ENCODE results near the gene DDX24. TPM values are rescaled to one million over a fixed set of nuclear protein-coding genes. Genes with fewer than 3 reads are reported as not detected.

The DDX24 gene
- total RNA-seq, 1 donor from 2014 or later = 206 TPM

GRCh38 chr14:94103554-94104150, 22.6 kb upstream of the DDX24 start:
- no peak overlapping the region for H3K27ac ChIP-seq (ENCODE audit: low read depth, low read length)
- no peak for FAIRE-seq

GRCh38 chr14:94102768-94103482, 21.9 kb upstream of the DDX24 start:
- Mint-ChIP-seq H3K27ac (ENCODE audit: unreplicated experiment) (no peak overlapping the region), H3K36me3 (ENCODE audit: low read depth, unreplicated experiment) (peaks cover 19% of the 10 kb centered on the region), H3K4me3 (ENCODE audit: unreplicated experiment) (no peak overlapping the region), H3K9me3 (ENCODE audit: unreplicated experiment) (no peaks in the 10 kb centered on the region), H3K27me3 (ENCODE audit: low read depth, unreplicated experiment) (no peaks in the 10 kb centered on the region), H3K4me1 (ENCODE audit: low read depth, unreplicated experiment) (peaks cover 20% of the 10 kb centered on the region)
- Histone ChIP-seq H3K79me2 (ENCODE audit: insufficient read depth, low read length) (no peaks in the 10 kb centered on the region), H3K36me3 (ENCODE audit: insufficient read depth, low read length) (no peaks in the 10 kb centered on the region), H3K27ac (ENCODE audit: low read depth, low read length) (no peak overlapping the region), H2AFZ (ENCODE audit: low read depth, low read length) (no peak overlapping the region), H3K4me1 (ENCODE audit: insufficient read depth, low read length) (peaks cover 10% of the 10 kb centered on the region), H3K9ac (ENCODE audit: low read length) (no peak overlapping the region), H3K9me3 (ENCODE audit: insufficient read depth, low read depth, low read length) (no peaks in the 10 kb centered on the region), H3K4me2 (ENCODE audit: low read length) (no peak overlapping the region), H4K20me1 (ENCODE audit: insufficient read depth, low read length) (peaks cover 8% of the 10 kb centered on the region), H3K4me3 (ENCODE audit: insufficient read depth, low read depth, low read length) (no peak overlapping the region), H3K27me3 (ENCODE audit: insufficient read depth, low read length) (no peaks in the 10 kb centered on the region)
- no peak for TF ChIP-seq CTCF (IDR thresholded peaks at IDR 0.05; ENCODE audit: insufficient read depth, low read depth, low read length)
- no peak for TF ChIP-seq EZH2 (IDR thresholded peaks at IDR 0.05; ENCODE audit: insufficient read depth, low read length)
- DNase-seq (ENCODE audit: low read depth) (no peak), FAIRE-seq (no peak)

More at GRCh38 chr14:94103554-94104150, 22.6 kb upstream of the DDX24 start:
- H3K4me1 ChIP-seq (ENCODE audit: insufficient read depth, low read length) = peaks cover 10% of the 10 kb centered on the region
- Mint-ChIP-seq H3K4me3 (ENCODE audit: unreplicated experiment) (no peak overlapping the region), H3K36me3 (ENCODE audit: low read depth, unreplicated experiment) (peaks cover 19% of the 10 kb centered on the region), H3K27ac (ENCODE audit: unreplicated experiment) (no peak overlapping the region), H3K27me3 (ENCODE audit: low read depth, unreplicated experiment) (no peaks in the 10 kb centered on the region), H3K4me1 (ENCODE audit: low read depth, unreplicated experiment) (peaks cover 18% of the 10 kb centered on the region), H3K9me3 (ENCODE audit: unreplicated experiment) (no peaks in the 10 kb centered on the region)
- no peak overlapping the region for H3K4me3 ChIP-seq (ENCODE audit: insufficient read depth, low read depth, low read length)
- TF ChIP-seq CTCF (IDR thresholded peaks at IDR 0.05; ENCODE audit: insufficient read depth, low read depth, low read length) (no peak), EZH2 (IDR thresholded peaks at IDR 0.05; ENCODE audit: insufficient read depth, low read length) (no peak)
- no peak overlapping the region for H3K4me2 ChIP-seq (ENCODE audit: low read length)
- no peak overlapping the region for H2AFZ ChIP-seq (ENCODE audit: low read depth, low read length)
- H4K20me1 ChIP-seq (ENCODE audit: insufficient read depth, low read length) = peaks cover 8% of the 10 kb centered on the region
- no peaks in the 10 kb centered on the region for H3K27me3 ChIP-seq (ENCODE audit: insufficient read depth, low read length)
- H3K36me3 ChIP-seq (ENCODE audit: insufficient read depth, low read length) = no peaks in the 10 kb centered on the region
- H3K79me2 ChIP-seq (ENCODE audit: insufficient read depth, low read length) = no peaks in the 10 kb centered on the region
- DNase-seq (ENCODE audit: low read depth) = peak; percentile 45
- H3K9me3 ChIP-seq (ENCODE audit: insufficient read depth, low read depth, low read length) = no peaks in the 10 kb centered on the region
- no peak overlapping the region for H3K9ac ChIP-seq (ENCODE audit: low read length)

- FAIRE-seq = no peak
Measured at GRCh38 chr14:94101748-94102147, 20.7 kb upstream of the DDX24 start.

More at GRCh38 chr14:94101748-94102147, 20.7 kb upstream of the DDX24 start:
- H3K4me2 ChIP-seq (ENCODE audit: low read length) = no peak overlapping the region
- Mint-ChIP-seq H3K9me3 (ENCODE audit: unreplicated experiment) (no peaks in the 10 kb centered on the region), H3K27me3 (ENCODE audit: low read depth, unreplicated experiment) (no peaks in the 10 kb centered on the region), H3K36me3 (ENCODE audit: low read depth, unreplicated experiment) (peaks cover 24% of the 10 kb centered on the region), H3K4me3 (ENCODE audit: unreplicated experiment) (no peak overlapping the region), H3K4me1 (ENCODE audit: low read depth, unreplicated experiment) (peaks cover 20% of the 10 kb centered on the region), H3K27ac (ENCODE audit: unreplicated experiment) (no peak overlapping the region)
- H2AFZ ChIP-seq (ENCODE audit: low read depth, low read length) = no peak overlapping the region
- no peak overlapping the region for H3K27ac ChIP-seq (ENCODE audit: low read depth, low read length)
- peaks cover 10% of the 10 kb centered on the region for H3K4me1 ChIP-seq (ENCODE audit: insufficient read depth, low read length)
- H4K20me1 ChIP-seq (ENCODE audit: insufficient read depth, low read length) = peaks cover 8% of the 10 kb centered on the region
- H3K27me3 ChIP-seq (ENCODE audit: insufficient read depth, low read length) = no peaks in the 10 kb centered on the region
- TF ChIP-seq EZH2 (IDR thresholded peaks at IDR 0.05; ENCODE audit: insufficient read depth, low read length) (no peak), CTCF (IDR thresholded peaks at IDR 0.05; ENCODE audit: insufficient read depth, low read depth, low read length) (no peak)
- no peaks in the 10 kb centered on the region for H3K36me3 ChIP-seq (ENCODE audit: insufficient read depth, low read length)
- no peaks in the 10 kb centered on the region for H3K9me3 ChIP-seq (ENCODE audit: insufficient read depth, low read depth, low read length)
- no peak for DNase-seq (ENCODE audit: low read depth)
- H3K4me3 ChIP-seq (ENCODE audit: insufficient read depth, low read depth, low read length) = no peak overlapping the region
- no peaks in the 10 kb centered on the region for H3K79me2 ChIP-seq (ENCODE audit: insufficient read depth, low read length)
- H3K9ac ChIP-seq (ENCODE audit: low read length) = no peak overlapping the region
